Left ventricle myocardium inferior (tissue), 1 donor: ENCODE results near the gene POLDIP2. TPM values are rescaled to one million over a fixed set of nuclear protein-coding genes. Genes with fewer than 3 reads are reported as not detected.
A peak's percentile ranks its signal among the peaks of the same experiment; 100 is the strongest.

Source experiments
- DNase-seq: peaks from one replicate; pipeline ENCODE4 v3.0.0-alpha.2; 2020
- H3K27ac ChIP-seq: fragments of 200-600 bp; replicated peaks from 2 replicates; pipeline ENCODE4 v1.8.0; 2021
- H3K27me3 ChIP-seq: fragments of 200-600 bp; 2 replicates; pipeline ENCODE4 v1.8.0; 2021; ENCODE audit warnings: low read depth
- H3K36me3 ChIP-seq: fragments of 200-600 bp; 2 replicates; pipeline ENCODE4 v1.8.0; 2021
- H3K4me1 ChIP-seq: fragments of 200-600 bp; 2 replicates; pipeline ENCODE4 v1.8.0; 2021
- H3K4me3 ChIP-seq: fragments of 200-600 bp; 2 replicates; pipeline ENCODE4 v1.8.0; 2021; ENCODE audit warnings: mild to moderate bottlenecking, moderate library complexity
- H3K9me3 ChIP-seq: fragments of 200-600 bp; replicated peaks from 2 replicates; pipeline ENCODE4 v1.8.0; 2021
- CTCF ChIP-seq: fragments of 200-600 bp; IDR thresholded peaks from 2 replicates; pipeline ENCODE4 v1.8.0; 2021; ENCODE audit warnings: antibody characterized with exemption, mild to moderate bottlenecking, borderline replicate concordance
- intact Hi-C: fragments of 100-400 bp; cut with micrococcal nuclease; formaldehyde crosslinking; loops from one replicate; pipeline ENCODE4 v1.11.0; 2022
- total RNA-seq: library from RNA; stranded (reverse); fragmentation: NEBNext Ultra II Directional; extraction: Animal tissue kit (Norgen Biotek cat#: 25700); gene quantifications from one replicate; pipeline ENCODE4 v1.2.1, GENCODE V29; 2021
- donor health status: DM: no; HTN: yes; CAD: no; lungs with severe emphysema.

POLDIP2 gene
- total RNA-seq, 1 donor from 2014 or later = 154 TPM

GRCh38 chr17:28325211-28325610, 32.1 kb downstream of the POLDIP2 start:
- H3K9me3 ChIP-seq = no peaks in the 10 kb centered on the region
- no peak overlapping the region for H3K4me3 ChIP-seq
- DNase-seq = no peak
- TF ChIP-seq CTCF = no peak
- intact Hi-C loops = no loop called here
- no peaks in the 10 kb centered on the region for H3K27me3 ChIP-seq
- H3K4me1 ChIP-seq = no peaks in the 10 kb centered on the region
- H3K36me3 ChIP-seq = peaks cover 24% of the 10 kb centered on the region
- H3K27ac ChIP-seq = no peak overlapping the region

- DNase-seq = no peak
- Histone ChIP-seq H3K27ac (no peak overlapping the region), H3K9me3 (no peaks in the 10 kb centered on the region), H3K4me1 (peaks cover 3% of the 10 kb centered on the region), H3K4me3 (no peak overlapping the region), H3K36me3 (peaks cover 20% of the 10 kb centered on the region), H3K27me3 (no peaks in the 10 kb centered on the region)
- intact Hi-C loops = no loop called here
- no peak for TF ChIP-seq CTCF
Observed at GRCh38 chr17:28324781-28325180, 32.5 kb downstream of the POLDIP2 start.

GRCh38 chr17:28324267-28324745, 33.0 kb downstream of the POLDIP2 start:
- Histone ChIP-seq H3K27me3 (no peaks in the 10 kb centered on the region), H3K9me3 (no peaks in the 10 kb centered on the region), H3K36me3 (peaks cover 16% of the 10 kb centered on the region), H3K4me3 (no peak overlapping the region), H3K4me1 (peaks cover 8% of the 10 kb centered on the region), H3K27ac (no peak overlapping the region)
- DNase-seq = no peak
- intact Hi-C loops = no loop called here
- TF ChIP-seq CTCF = no peak

DNA sequence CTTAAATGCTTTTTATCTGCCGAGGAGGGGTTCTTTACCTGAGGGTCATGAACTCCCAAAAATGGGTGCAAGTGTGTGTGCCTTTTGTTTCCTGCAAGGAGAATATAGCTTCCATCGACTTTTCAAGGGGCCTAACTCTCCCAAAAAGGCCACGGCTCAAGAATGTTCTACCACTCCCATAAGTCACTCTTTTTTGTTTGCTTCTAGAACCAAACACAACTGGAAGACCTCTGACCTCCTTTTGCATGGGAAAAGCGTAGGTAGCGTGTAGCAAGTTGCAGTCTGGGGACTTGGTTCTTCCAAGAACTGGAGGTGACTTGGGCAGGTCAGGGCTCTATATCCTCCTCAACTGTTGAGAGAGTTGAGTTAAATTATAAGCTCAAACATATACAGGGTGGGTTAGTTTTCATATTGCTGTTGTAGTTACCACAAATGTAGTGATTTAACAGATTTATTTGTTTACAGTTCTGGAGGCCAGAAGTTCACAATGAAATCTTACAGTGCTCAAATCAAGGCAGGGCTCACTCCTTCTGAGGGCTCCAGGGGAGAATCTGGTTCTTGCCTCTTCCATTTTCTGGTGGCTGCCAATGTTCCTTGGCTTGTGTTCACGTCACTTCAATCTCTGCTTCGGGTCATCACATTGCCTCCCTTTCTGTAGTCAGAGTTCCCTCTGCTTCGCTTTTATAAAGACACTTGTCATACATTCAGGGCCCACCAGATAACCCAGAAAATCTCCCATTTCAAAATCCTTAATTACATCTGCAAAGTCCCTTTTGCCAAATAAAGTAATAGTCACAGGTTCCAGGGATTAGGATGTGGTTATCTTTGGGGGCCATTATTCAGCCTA, 36.9 kb downstream of the POLDIP2 start:
- Histone ChIP-seq H3K36me3 (no peaks in the 10 kb centered on the region), H3K27me3 (peaks cover 3% of the 10 kb centered on the region), H3K4me3 (no peak overlapping the region), H3K4me1 (peaks cover 21% of the 10 kb centered on the region), H3K9me3 (no peaks in the 10 kb centered on the region), H3K27ac (no peak overlapping the region)
- no peak for DNase-seq
- intact Hi-C loops = no loop called here
- TF ChIP-seq CTCF = no peak

DNA sequence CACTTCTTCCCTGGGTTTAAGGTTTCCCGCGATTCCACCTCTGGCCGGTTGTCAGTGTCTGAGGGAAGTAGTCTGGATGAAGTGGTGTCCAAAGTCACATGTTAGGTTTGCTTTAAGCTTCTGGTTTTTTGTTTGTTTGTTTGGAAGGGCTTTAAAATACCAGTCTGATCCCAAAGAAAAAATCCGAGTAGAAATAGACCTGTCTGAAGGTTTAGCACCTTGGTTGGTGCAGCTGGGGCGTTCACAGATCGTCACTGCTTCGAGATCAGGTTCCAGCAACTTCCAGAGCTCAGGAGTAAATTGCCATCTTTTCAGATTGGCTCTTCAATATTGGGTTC, 37.8 kb downstream of the POLDIP2 start:
- H3K27ac ChIP-seq = peak overlapping the region; percentile 52
- H3K36me3 ChIP-seq = no peaks in the 10 kb centered on the region
- H3K9me3 ChIP-seq = no peaks in the 10 kb centered on the region
- peaks cover 21% of the 10 kb centered on the region for H3K4me1 ChIP-seq
- H3K27me3 ChIP-seq = peaks cover 3% of the 10 kb centered on the region
- peak overlapping the region; percentile 82 for H3K4me3 ChIP-seq
- no peak for TF ChIP-seq CTCF
- intact Hi-C loops = no loop called here
- DNase-seq = no peak
